A549 (cell line): ENCODE measurements around the gene ZMYND8. TPM values are rescaled to one million over a fixed set of nuclear protein-coding genes. Genes with fewer than 3 reads are reported as not detected.

ENCODE experiments used
- ATAC-seq, 2 experiments: fragments of 200-7000 bp in 1 of 2; fragments of >200 bp in 1 of 2; cut with Nextera tagmentation in 1 of 2; cut with Tn5 transposase in 1 of 2; 3 replicates each; pipeline versions ENCODE4 v1.8.0 to v1.9.1; 2018 to 2020; ENCODE audit warnings: mild to moderate bottlenecking in 1 of 2, moderate library complexity in 1 of 2
- CTCF ChIA-PET: fragments of 300-600 bp; sonication (Branson Sonifier 250); formaldehyde crosslinking; extraction: SDS; loops from one replicate; lab custom pipeline; 2021; ENCODE audit warnings: antibody characterized with exemption, inconsistent platforms; lab: Yijun Ruan, JAX
- POLR2A ChIA-PET: fragments of 350-600 bp; formaldehyde crosslinking; extraction: SDS; loops from one replicate; lab custom pipeline; 2021; ENCODE audit warnings: antibody characterized with exemption, inconsistent platforms; lab: Yijun Ruan, JAX
- DNase-seq, 2 experiments: peaks; one replicate each; pipeline versions ENCODE4 v3.0.0 to v3.0.0-alpha.2; 2011 to 2016; ENCODE audit warnings: low read depth in 1 of 2, low spot score in 1 of 2
- FAIRE-seq: peaks from 2 replicates; lab custom pipeline; 2011; peaks lifted over from hg19 to GRCh38; lab: Jason Lieb, UNC
- H3K27ac ChIP-seq, 2 experiments: fragments of >200 bp; sonication (Bioruptor Twin); formaldehyde crosslinking; 3 replicates each; pipeline ENCODE4 v1.5.1; 2016 to 2017
- H3K4me1 ChIP-seq: fragments of >200 bp; sonication (Bioruptor Twin); formaldehyde crosslinking; 3 replicates; pipeline ENCODE4 v1.6.1; 2016
- H3K4me2 ChIP-seq: fragments of >200 bp; sonication (Bioruptor Twin); formaldehyde crosslinking; 3 replicates; pipeline ENCODE4 v1.6.1; 2016
- H3K4me3 ChIP-seq: fragments of >200 bp; sonication (Bioruptor Twin); formaldehyde crosslinking; 3 replicates; pipeline ENCODE4 v1.5.1; 2016
- H3K9me3 ChIP-seq: fragments of >200 bp; sonication (Bioruptor Twin); formaldehyde crosslinking; 3 replicates; pipeline ENCODE4 v1.6.1; 2016
- CBX2 ChIP-seq: fragments of 200-600 bp; sonication (generic); IDR thresholded peaks from 2 replicates; pipeline ENCODE4 v1.6.1; 2016; ENCODE audit warnings: low read depth, mild to moderate bottlenecking, borderline replicate concordance
- EHMT2 ChIP-seq: fragments of 200-600 bp; sonication (generic); IDR thresholded peaks from 2 replicates; pipeline ENCODE4 v1.6.1; 2016; ENCODE audit warnings: antibody characterized with exemption, low read depth, mild to moderate bottlenecking, moderate library complexity
- HOXA7 ChIP-seq: fragments of 250-450 bp; sonication (Bioruptor Pico); IDR thresholded peaks from 2 replicates; pipeline ENCODE4 v1.5.0; 2020; ENCODE audit warnings: mild to moderate bottlenecking, moderate library complexity
- HOXB13 ChIP-seq: fragments of 250-450 bp; sonication (Bioruptor Pico); IDR thresholded peaks from 2 replicates; pipeline ENCODE4 v1.5.0; 2020; ENCODE audit warnings: low read depth, mild to moderate bottlenecking, moderate library complexity
- HOXB5 ChIP-seq: fragments of 250-450 bp; sonication (Bioruptor Pico); IDR thresholded peaks from 2 replicates; pipeline ENCODE4 v1.5.0; 2020; ENCODE audit warnings: mild to moderate bottlenecking, moderate library complexity
- JUN ChIP-seq, 2 experiments: fragments of >200 bp; sonication (Bioruptor Twin); formaldehyde crosslinking; IDR thresholded peaks; 2 replicates in 1 of 2; 3 replicates in 1 of 2; pipeline ENCODE4 v1.6.1; 2016 to 2017
- JUNB ChIP-seq: fragments of >200 bp; sonication (Bioruptor Twin); formaldehyde crosslinking; IDR thresholded peaks from 2 replicates; pipeline ENCODE4 v1.6.1; 2016
- KDM5A ChIP-seq: fragments of 200-600 bp; sonication (generic); IDR thresholded peaks from 2 replicates; pipeline ENCODE4 v1.6.1; 2016; ENCODE audit warnings: antibody characterized with exemption, mild to moderate bottlenecking
- MAZ ChIP-seq: fragments of 150-350 bp; IDR thresholded peaks from 2 replicates; pipeline ENCODE4 v1.6.1; 2014; ENCODE audit warnings: antibody characterized with exemption, low read depth, low read length, borderline replicate concordance
- NPAS2 ChIP-seq: fragments of 250-450 bp; sonication (Bioruptor Pico); IDR thresholded peaks from 2 replicates; pipeline ENCODE4 v1.8.0; 2022; ENCODE audit warnings: mild to moderate bottlenecking, moderate library complexity, borderline replicate concordance
- NR3C1 ChIP-seq: fragments of >200 bp; sonication (Bioruptor Twin); formaldehyde crosslinking; IDR thresholded peaks from 3 replicates; pipeline ENCODE4 v1.6.1; 2017
- PHF8 ChIP-seq: fragments of 200-600 bp; sonication (generic); IDR thresholded peaks from 2 replicates; pipeline ENCODE4 v1.6.1; 2016; ENCODE audit warnings: low read depth, mild to moderate bottlenecking, antibody characterized with exemption, moderate library complexity, borderline replicate concordance
- POLR2A ChIP-seq: IDR thresholded peaks from 2 replicates; pipeline ENCODE4 v1.6.1; 2012; ENCODE audit warnings: mild to moderate bottlenecking, low read length
- POLR2AphosphoS2 ChIP-seq: conservative IDR thresholded peaks from 2 replicates; pipeline ENCODE4 v1.6.1; 2012; ENCODE audit warnings: low read length, improper control_type of control experiment, inconsistent platforms
- RAD21 ChIP-seq, 2 experiments: fragments of >200 bp in 1 of 2; sonication (Bioruptor Twin) in 1 of 2; formaldehyde crosslinking in 1 of 2; IDR thresholded peaks in 1 of 2; conservative IDR thresholded peaks in 1 of 2; 2 replicates in 1 of 2; 3 replicates in 1 of 2; pipeline ENCODE4 v1.6.1; 2012 to 2018; ENCODE audit warnings: inconsistent platforms in 1 of 2
- ZNF302 ChIP-seq: fragments of 250-450 bp; sonication (Bioruptor Pico); IDR thresholded peaks from 2 replicates; pipeline ENCODE4 v1.9.0; 2021; ENCODE audit warnings: inconsistent platforms, mild to moderate bottlenecking, moderate library complexity
- WGBS: methylation state at CpG from one replicate; pipeline ENCODE4 v1.1.6; 2017; ENCODE audit errors: missing lambda C conversion rate; 5-methylcytosine and 5-hydroxymethylcytosine counted together
- polyA plus RNA-seq, 4 experiments: library from polyadenylated mRNA; depleted of rRNA in 3 of 4; stranded (reverse); fragments of >200 nt; fragmentation: RNase III in 1 of 4; extraction: RNeasy Plus Mini Kit Qiagen cat#74134 plus additional on column Dnase treatment in 1 of 4; gene quantifications; 2 replicates in 3 of 4; 3 replicates in 1 of 4; pipeline ENCODE4 v1.2.3, GENCODE V29; 2011 to 2017
- TF ChIP-seq, protein P1 (sequence below): fragments of >200 bp; sonication (Bioruptor Twin); formaldehyde crosslinking; IDR thresholded peaks from 2 replicates; pipeline ENCODE4 v1.6.1; 2016
- TF ChIP-seq, protein P2 (sequence below): IDR thresholded peaks from 2 replicates; pipeline ENCODE4 v1.6.1; 2012
- TF ChIP-seq, protein P3 (sequence below): fragments of >200 bp; sonication (Bioruptor Twin); formaldehyde crosslinking; IDR thresholded peaks from 3 replicates; pipeline ENCODE4 v1.6.1; 2016
- TF ChIP-seq, protein P4 (sequence below): fragments of 450-650 bp; IDR thresholded peaks from 2 replicates; pipeline ENCODE4 v1.6.1; 2014; ENCODE audit warnings: antibody characterized with exemption

Gene ZMYND8
- polyA plus RNA-seq, 2 of the 4 experiments (the other 2 are of a cell fraction): 10.4 to 24.9 TPM

GRCh38 chr20:47353239-47353691, 3.2 kb downstream of the ZMYND8 start:
- Histone ChIP-seq H3K4me3 (no peak overlapping the region), H3K4me1 (peaks cover 100% of the 10 kb centered on the region), H3K4me2 (peak overlapping the region; percentile 68), H3K9me3 (no peaks in the 10 kb centered on the region), H3K27ac (peak overlapping the region; percentile 100)
- CTCF ChIA-PET: interaction anchor here (1.2 to 14.5 kb wide), 3 partner anchors 15 to 80 kb away, joined by 4 to 137 read pairs (median 46); no protein-coding TSS in a partner anchor
- no peak for ATAC-seq
- WGBS: 59% methylated on average over 3 of the region's 3 CpGs
- POLR2A ChIA-PET: interaction anchor here (0.7 to 1.5 kb wide), 2 partner anchors 79 to 1981 kb away, joined by 3 read pairs; no protein-coding TSS in a partner anchor
- FAIRE-seq: no peak
- DNase-seq: no peak
- no peak for TF ChIP-seq NR3C1
- no peak for TF ChIP-seq MAZ
- TF ChIP-seq CBX2: no peak
- TF ChIP-seq RAD21 (conservative IDR thresholded peaks at IDR 0.05 in 1 of 2, IDR thresholded peaks at IDR 0.05 in 1 of 2): no peak
- no peak for TF ChIP-seq ZNF302
- TF ChIP-seq, protein P1, sequence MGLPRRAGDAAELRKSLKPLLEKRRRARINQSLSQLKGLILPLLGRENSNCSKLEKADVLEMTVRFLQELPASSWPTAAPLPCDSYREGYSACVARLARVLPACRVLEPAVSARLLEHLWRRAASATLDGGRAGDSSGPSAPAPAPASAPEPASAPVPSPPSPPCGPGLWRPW: no peak
- no peak for TF ChIP-seq JUNB
- TF ChIP-seq NPAS2 (CRISPR knock-in tag): no peak
- TF ChIP-seq HOXA7 (CRISPR knock-in tag): no peak
- TF ChIP-seq, protein P2, sequence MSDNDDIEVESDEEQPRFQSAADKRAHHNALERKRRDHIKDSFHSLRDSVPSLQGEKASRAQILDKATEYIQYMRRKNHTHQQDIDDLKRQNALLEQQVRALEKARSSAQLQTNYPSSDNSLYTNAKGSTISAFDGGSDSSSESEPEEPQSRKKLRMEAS: no peak
- no peak for TF ChIP-seq HOXB5 (CRISPR knock-in tag)
- TF ChIP-seq, protein P3, sequence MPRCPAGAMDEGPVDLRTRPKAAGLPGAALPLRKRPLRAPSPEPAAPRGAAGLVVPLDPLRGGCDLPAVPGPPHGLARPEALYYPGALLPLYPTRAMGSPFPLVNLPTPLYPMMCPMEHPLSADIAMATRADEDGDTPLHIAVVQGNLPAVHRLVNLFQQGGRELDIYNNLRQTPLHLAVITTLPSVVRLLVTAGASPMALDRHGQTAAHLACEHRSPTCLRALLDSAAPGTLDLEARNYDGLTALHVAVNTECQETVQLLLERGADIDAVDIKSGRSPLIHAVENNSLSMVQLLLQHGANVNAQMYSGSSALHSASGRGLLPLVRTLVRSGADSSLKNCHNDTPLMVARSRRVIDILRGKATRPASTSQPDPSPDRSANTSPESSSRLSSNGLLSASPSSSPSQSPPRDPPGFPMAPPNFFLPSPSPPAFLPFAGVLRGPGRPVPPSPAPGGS: no peak
- TF ChIP-seq EHMT2: no peak
- TF ChIP-seq, protein P4, sequence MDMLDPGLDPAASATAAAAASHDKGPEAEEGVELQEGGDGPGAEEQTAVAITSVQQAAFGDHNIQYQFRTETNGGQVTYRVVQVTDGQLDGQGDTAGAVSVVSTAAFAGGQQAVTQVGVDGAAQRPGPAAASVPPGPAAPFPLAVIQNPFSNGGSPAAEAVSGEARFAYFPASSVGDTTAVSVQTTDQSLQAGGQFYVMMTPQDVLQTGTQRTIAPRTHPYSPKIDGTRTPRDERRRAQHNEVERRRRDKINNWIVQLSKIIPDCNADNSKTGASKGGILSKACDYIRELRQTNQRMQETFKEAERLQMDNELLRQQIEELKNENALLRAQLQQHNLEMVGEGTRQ: no peak
- no peak for TF ChIP-seq KDM5A

- ChIA-PET CTCF (interaction anchor here (0.6 to 14.5 kb wide), 8 partner anchors 14 to 123 kb away, joined by 3 to 137 read pairs (median 4); no protein-coding TSS in a partner anchor), POLR2A (interaction anchor here (0.5 to 1.5 kb wide), 4 partner anchors 8 to 1866 kb away, joined by 3 to 7 read pairs (median 4); partner anchors contain the start of gene DDX27)
- Histone ChIP-seq H3K4me3 (peak overlapping the region; percentile 15; the same call in 1 of the 3 replicates), H3K27ac (peak overlapping the region; percentile 100), H3K4me1 (peaks cover 100% of the 10 kb centered on the region), H3K9me3 (no peaks in the 10 kb centered on the region), H3K4me2 (peak overlapping the region; percentile 68)
- FAIRE-seq (no peak), DNase-seq (peak in 1 of 2 experiments; percentile 49), ATAC-seq (peak; percentile 14 to 25; a peak in 3 of 6 replicates)
- no peak for TF ChIP-seq POLR2AphosphoS2
- no peak for TF ChIP-seq PHF8
- peak; percentile 15; the same call in 1 of the 2 replicates for TF ChIP-seq POLR2A
- TF ChIP-seq HOXB13 (CRISPR knock-in tag): no peak; the same call in 1 of the 2 replicates
- peak in 1 of 2 experiments; percentile 41; a peak in 1 of 5 replicates for TF ChIP-seq JUN (IDR thresholded peaks at IDR 0.05)
- no peak for TF ChIP-seq HOXA7 (CRISPR knock-in tag)
- WGBS: 17% methylated on average over 9 of the region's 13 CpGs
These were observed 3.9 kb downstream of the ZMYND8 start for GRCh38 chr20:47352332-47353238.
